CD8-positive, alpha-beta memory T cell (primary cell): ENCODE data around the gene PRRC2C. TPM values are rescaled to one million over a fixed set of nuclear protein-coding genes. Genes with fewer than 3 reads are reported as not detected.
"Not testable (repeated sequence)": the region's sequence is repeated elsewhere in the genome, so short reads cannot be mapped to it uniquely, and the experiment has no call there.

Experiments used
- CTCF ChIA-PET: fragments of 350-600 bp; sonication (Branson Sonifier 250); formaldehyde crosslinking; loops from one replicate; lab custom pipeline; 2021; ENCODE audit warnings: antibody characterized with exemption; lab: Charles Lee
- POLR2A ChIA-PET: fragments of 350-600 bp; sonication (Branson Sonifier 250); formaldehyde crosslinking; loops from one replicate; lab custom pipeline; 2021; ENCODE audit warnings: antibody characterized with exemption; lab: Charles Lee
- DNase-seq, 5 donors: peaks; one replicate each; pipeline versions ENCODE4 v3.0.0 to v3.0.0-alpha.2; 2020 to 2022; ENCODE audit warnings: mixed read lengths in 1 of 5
- H3K27ac ChIP-seq: one replicate; pipeline ENCODE4 v1.7.0; 2013; ENCODE audit warnings: low read depth, mild to moderate bottlenecking, low read length, moderate library complexity
- H3K27me3 ChIP-seq: 2 replicates; pipeline ENCODE4 v1.7.0; 2013; ENCODE audit warnings: low read length, mild to moderate bottlenecking; ENCODE audit not compliant: insufficient read depth, poor library complexity, severe bottlenecking
- H3K36me3 ChIP-seq: 2 replicates; pipeline ENCODE4 v1.7.0; 2013; ENCODE audit warnings: mild to moderate bottlenecking, low read length, moderate library complexity; ENCODE audit not compliant: insufficient read depth
- H3K4me1 ChIP-seq: 2 replicates; pipeline ENCODE4 v1.7.0; 2013; ENCODE audit warnings: mild to moderate bottlenecking, low read length, moderate library complexity; ENCODE audit not compliant: insufficient read depth
- H3K4me3 ChIP-seq: 2 replicates; pipeline ENCODE4 v1.7.0; 2013; ENCODE audit warnings: mild to moderate bottlenecking, low read length
- H3K9me3 ChIP-seq: 2 replicates; pipeline ENCODE4 v1.7.0; 2013; ENCODE audit warnings: mild to moderate bottlenecking, low read length
- H3K27ac Mint-ChIP-seq, 8 donors: one replicate each; pipeline ENCODE4 v1.8.0; 2020 to 2021; ENCODE audit warnings: mixed read lengths in 8 of 8, mild to moderate bottlenecking in 6 of 8, inconsistent platforms in 3 of 8, moderate library complexity in 3 of 8
- H3K27me3 Mint-ChIP-seq, 2 donors: one replicate each; pipeline ENCODE4 v1.8.0; 2020 to 2021; ENCODE audit warnings: mixed read lengths in 2 of 2, mild to moderate bottlenecking in 1 of 2, moderate library complexity in 1 of 2
- H3K36me3 Mint-ChIP-seq, 3 donors: one replicate each; pipeline ENCODE4 v1.8.0; 2020 to 2021; ENCODE audit warnings: mixed read lengths in 3 of 3, inconsistent platforms in 1 of 3, mild to moderate bottlenecking in 1 of 3
- H3K4me1 Mint-ChIP-seq, 3 donors: one replicate each; pipeline ENCODE4 v1.8.0; 2020 to 2021; ENCODE audit warnings: mixed read lengths in 3 of 3, inconsistent platforms in 1 of 3, mild to moderate bottlenecking in 1 of 3
- H3K4me3 Mint-ChIP-seq, 7 donors: one replicate each; pipeline ENCODE4 v1.8.0; 2020 to 2021; ENCODE audit warnings: mixed read lengths in 7 of 7, mild to moderate bottlenecking in 6 of 7, moderate library complexity in 4 of 7, inconsistent platforms in 2 of 7
- H3K9me3 Mint-ChIP-seq, 5 donors: one replicate each; pipeline ENCODE4 v1.8.0; 2020 to 2022; ENCODE audit warnings: mixed read lengths in 5 of 5, mild to moderate bottlenecking in 3 of 5, moderate library complexity in 2 of 5, inconsistent platforms in 1 of 5
- polyA plus RNA-seq: library from polyadenylated mRNA; unstranded; fragments of 300-500 nt; fragmentation: Illumina TruSeq; gene quantifications from one replicate; pipeline ENCODE4 v1.2.3, GENCODE V29; 2021
- total RNA-seq, 2 experiments: library from RNA; stranded (reverse); gene quantifications; one replicate each; pipeline ENCODE4 v1.2.3, GENCODE V29; 2021

PRRC2C gene
- total and polyA plus RNA-seq, 3 experiments from 2014 or later, result 106 to 275 (median 262) TPM

DNA sequence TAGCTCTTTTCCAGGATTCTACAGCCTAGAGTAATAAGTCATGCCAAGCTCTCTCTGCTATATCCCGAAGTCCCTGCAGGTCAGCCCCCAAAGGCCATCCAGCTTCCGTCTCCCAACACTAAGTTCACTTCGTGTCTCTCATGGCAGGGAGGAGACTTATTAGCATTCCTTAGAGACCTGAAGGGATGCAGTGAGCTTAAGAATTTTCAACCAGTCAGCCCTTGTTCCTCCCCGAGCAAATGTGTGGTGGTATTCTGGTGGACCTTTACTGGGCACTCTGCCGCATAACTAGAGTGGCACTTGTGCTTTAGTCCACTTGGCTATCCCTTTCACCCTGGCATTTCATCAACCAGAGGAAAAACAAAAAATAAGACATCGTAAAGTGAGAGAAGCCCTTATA lies 117.7 kb downstream of the PRRC2C start:
- H3K9me3 ChIP-seq, H3K4me1 Mint-ChIP-seq, H3K36me3 Mint-ChIP-seq, H3K4me1 ChIP-seq, DNase-seq, H3K27ac Mint-ChIP-seq, H3K4me3 ChIP-seq, POLR2A ChIA-PET, H3K27me3 ChIP-seq, H3K9me3 Mint-ChIP-seq, H3K27me3 Mint-ChIP-seq, H3K27ac ChIP-seq, H3K36me3 ChIP-seq, CTCF ChIA-PET, H3K4me3 Mint-ChIP-seq: not testable (repeated sequence)

DNA sequence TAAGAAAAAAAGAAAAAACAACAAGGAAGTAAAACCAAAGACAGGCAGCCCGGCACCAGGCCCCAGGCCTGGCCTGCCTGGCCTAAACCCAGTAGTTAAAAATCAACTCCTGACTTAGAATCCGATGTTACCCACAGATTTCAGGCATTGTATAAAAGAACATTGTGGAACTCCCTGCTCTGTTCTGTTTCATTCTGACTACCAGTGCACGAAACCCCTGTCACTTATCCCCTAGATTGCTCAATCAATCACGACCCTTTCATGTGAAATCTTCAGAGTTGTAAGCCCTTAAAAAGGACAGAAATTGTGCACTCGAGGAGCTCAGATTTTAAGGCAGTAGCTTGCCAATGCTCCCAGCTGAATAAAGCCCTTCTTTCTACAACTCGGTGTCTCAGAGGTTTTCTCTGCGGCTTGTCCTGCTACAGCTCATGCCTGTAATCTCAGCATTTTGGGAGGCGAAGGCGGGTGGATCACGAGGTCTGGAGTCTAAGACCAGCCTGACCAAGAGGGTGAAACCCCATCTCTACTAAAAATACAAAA lies 121.1 kb downstream of the PRRC2C start:
- CTCF ChIA-PET, result no interaction called here
- H3K36me3 ChIP-seq, result no peaks in the 10 kb centered on the region

DNA sequence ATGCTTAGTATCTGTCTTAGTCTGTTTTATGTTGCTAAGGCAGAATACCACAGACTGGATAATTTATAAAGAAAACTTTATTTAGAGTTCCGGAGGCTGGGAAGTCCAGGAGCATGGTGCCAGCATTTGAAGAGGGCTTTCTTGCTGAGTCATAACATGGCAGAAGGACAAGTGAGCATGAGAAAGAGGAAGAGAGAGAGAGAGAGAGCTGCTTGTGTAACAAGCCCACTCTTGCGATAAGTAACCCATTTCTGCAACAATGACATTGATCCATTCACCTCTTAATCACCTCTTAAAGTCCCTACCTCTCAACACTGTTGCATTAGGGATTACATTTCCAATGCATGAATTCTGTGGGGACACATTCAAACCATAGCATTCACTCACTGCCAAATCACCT lies 125.1 kb downstream of the PRRC2C start:
- no peak overlapping the region for H3K4me3 ChIP-seq
- H3K36me3 Mint-ChIP-seq, result no peaks in the 10 kb centered on the region
- H3K4me1 ChIP-seq, result no peaks in the 10 kb centered on the region
- H3K27ac ChIP-seq, result no peak overlapping the region
- CTCF ChIA-PET, result no interaction called here
- no peaks in the 10 kb centered on the region for H3K9me3 ChIP-seq
- no peak overlapping the region for H3K27ac Mint-ChIP-seq
- H3K9me3 Mint-ChIP-seq, result no peaks in the 10 kb centered on the region
- DNase-seq, result no peak
- no peaks in the 10 kb centered on the region for H3K4me1 Mint-ChIP-seq
- H3K27me3 ChIP-seq, result no peaks in the 10 kb centered on the region
- no peaks in the 10 kb centered on the region for H3K36me3 ChIP-seq
- H3K27me3 Mint-ChIP-seq, result no peaks in the 10 kb centered on the region
- H3K4me3 Mint-ChIP-seq, result no peak overlapping the region
- POLR2A ChIA-PET, result no interaction called here

More for the DNA sequence above, 121.1 kb downstream of the PRRC2C start:
- no peaks in the 10 kb centered on the region for H3K9me3 Mint-ChIP-seq
- no peaks in the 10 kb centered on the region for H3K27me3 ChIP-seq
- no peaks in the 10 kb centered on the region for H3K27me3 Mint-ChIP-seq
- H3K4me1 ChIP-seq, result no peaks in the 10 kb centered on the region
- peak overlapping the region in 1 of 8 donors; percentile 69 for H3K27ac Mint-ChIP-seq
- no peak overlapping the region for H3K27ac ChIP-seq
- H3K36me3 Mint-ChIP-seq, result no peaks in the 10 kb centered on the region
- H3K4me1 Mint-ChIP-seq, result no peaks in the 10 kb centered on the region
- no peak overlapping the region for H3K4me3 Mint-ChIP-seq
- no peaks in the 10 kb centered on the region for H3K9me3 ChIP-seq
- DNase-seq, result no peak
- POLR2A ChIA-PET, result no interaction called here
- H3K4me3 ChIP-seq, result no peak overlapping the region

DNA sequence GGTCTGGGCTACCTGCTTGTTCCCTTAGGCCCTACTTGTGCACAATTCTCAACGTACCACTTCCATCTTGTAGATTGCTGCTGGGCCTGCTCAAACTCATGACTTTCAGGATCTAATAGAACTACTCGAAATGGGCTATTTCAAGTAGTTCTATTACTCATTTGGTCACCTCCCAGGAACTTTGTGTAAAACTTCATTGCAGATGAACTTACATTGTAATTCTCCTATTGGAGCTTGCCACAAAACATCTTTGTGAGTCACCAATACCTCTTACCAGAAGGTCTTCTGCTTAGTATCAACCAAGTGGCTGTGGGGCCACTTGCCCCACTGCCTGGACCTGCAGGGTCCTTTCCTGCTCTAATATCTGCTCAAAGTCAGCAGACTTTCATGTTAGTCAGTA lies 126.0 kb downstream of the PRRC2C start:
- no peaks in the 10 kb centered on the region for H3K27me3 Mint-ChIP-seq
- no peak overlapping the region for H3K4me3 Mint-ChIP-seq
- POLR2A ChIA-PET, result no interaction called here
- H3K9me3 ChIP-seq, result no peaks in the 10 kb centered on the region
- no peaks in the 10 kb centered on the region for H3K9me3 Mint-ChIP-seq
- H3K36me3 Mint-ChIP-seq, result no peaks in the 10 kb centered on the region
- H3K4me1 Mint-ChIP-seq, result no peaks in the 10 kb centered on the region
- H3K4me3 ChIP-seq, result no peak overlapping the region
- H3K4me1 ChIP-seq, result no peaks in the 10 kb centered on the region
- H3K36me3 ChIP-seq, result no peaks in the 10 kb centered on the region
- CTCF ChIA-PET, result no interaction called here
- no peak for DNase-seq
- H3K27me3 ChIP-seq, result no peaks in the 10 kb centered on the region
- no peak overlapping the region for H3K27ac ChIP-seq
- no peak overlapping the region for H3K27ac Mint-ChIP-seq

DNA sequence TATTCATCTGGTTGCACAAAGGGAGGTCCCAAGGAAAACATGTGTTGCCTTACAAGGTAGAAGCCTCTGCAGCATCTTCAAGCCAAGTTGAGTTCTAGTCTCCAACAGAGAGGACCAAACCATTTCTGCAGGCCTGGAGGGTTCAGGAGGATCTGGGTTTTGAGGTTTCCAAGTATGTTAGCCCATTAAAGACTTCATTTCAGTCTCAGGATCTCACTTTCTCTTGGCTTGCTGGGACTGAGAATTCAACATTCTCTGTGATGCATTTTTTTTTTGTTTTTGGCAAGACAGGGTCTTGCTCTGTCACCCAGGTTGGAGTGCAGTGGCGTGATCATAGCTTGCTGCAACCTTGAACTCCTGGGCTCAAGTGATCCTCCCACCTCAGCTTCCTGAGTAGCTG lies 128.0 kb downstream of the PRRC2C start:
- H3K27me3 ChIP-seq, result no peaks in the 10 kb centered on the region
- peaks cover 0 to 1% of the 10 kb centered on the region in 2 donors for H3K27me3 Mint-ChIP-seq
- no peaks in the 10 kb centered on the region for H3K4me1 ChIP-seq
- H3K4me3 ChIP-seq, result no peak overlapping the region
- no peaks in the 10 kb centered on the region for H3K4me1 Mint-ChIP-seq
- H3K27ac ChIP-seq, result no peak overlapping the region
- CTCF ChIA-PET, result no interaction called here
- POLR2A ChIA-PET, result no interaction called here
- H3K9me3 ChIP-seq, result no peaks in the 10 kb centered on the region
- H3K36me3 Mint-ChIP-seq, result no peaks in the 10 kb centered on the region
- DNase-seq, result no peak
- no peak overlapping the region for H3K27ac Mint-ChIP-seq
- no peaks in the 10 kb centered on the region for H3K9me3 Mint-ChIP-seq
- no peak overlapping the region for H3K4me3 Mint-ChIP-seq
- no peaks in the 10 kb centered on the region for H3K36me3 ChIP-seq

DNA sequence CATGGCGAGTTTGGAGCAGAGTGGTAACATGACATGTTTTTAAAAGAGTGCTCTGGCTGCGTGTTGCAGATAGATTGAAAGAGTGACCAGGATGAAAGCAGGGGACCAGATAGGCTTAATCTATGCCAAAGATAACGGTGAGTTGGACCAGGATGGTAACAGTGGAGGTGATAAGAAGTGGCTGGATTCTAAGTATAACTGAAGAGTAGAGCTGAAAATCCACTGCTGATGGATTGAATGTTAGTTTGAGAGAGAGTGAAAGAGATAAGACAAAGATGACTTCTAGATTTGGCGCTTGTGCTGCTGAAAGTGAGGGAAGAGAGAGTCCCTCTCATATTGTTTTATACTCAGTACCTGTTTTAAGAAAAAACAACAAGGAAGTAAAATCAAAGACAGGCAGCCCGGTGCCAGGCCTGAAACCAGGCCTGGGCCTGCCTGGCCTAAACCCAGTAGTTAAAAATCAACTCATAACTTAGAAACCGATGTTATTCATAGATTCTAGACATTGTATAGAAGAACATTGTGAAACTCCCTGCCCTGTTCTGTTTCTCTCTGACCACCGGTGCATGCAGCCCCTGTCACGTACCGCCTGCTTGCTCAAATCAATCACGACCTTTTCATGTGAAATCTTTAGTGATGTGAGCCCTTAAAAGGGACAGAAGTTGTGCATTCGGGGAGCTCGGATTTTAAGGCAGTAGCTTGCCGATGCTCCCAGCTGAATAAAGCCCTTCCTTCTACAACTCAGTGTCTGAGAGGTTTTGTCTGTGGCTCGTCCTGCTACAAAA lies 130.0 kb downstream of the PRRC2C start:
- H3K36me3 ChIP-seq, H3K4me3 ChIP-seq, H3K27me3 ChIP-seq, H3K4me3 Mint-ChIP-seq, H3K27ac ChIP-seq, H3K27me3 Mint-ChIP-seq, H3K4me1 Mint-ChIP-seq, H3K27ac Mint-ChIP-seq, CTCF ChIA-PET, H3K9me3 Mint-ChIP-seq, H3K4me1 ChIP-seq, DNase-seq, H3K9me3 ChIP-seq, H3K36me3 Mint-ChIP-seq, POLR2A ChIA-PET: not testable (repeated sequence)

DNA sequence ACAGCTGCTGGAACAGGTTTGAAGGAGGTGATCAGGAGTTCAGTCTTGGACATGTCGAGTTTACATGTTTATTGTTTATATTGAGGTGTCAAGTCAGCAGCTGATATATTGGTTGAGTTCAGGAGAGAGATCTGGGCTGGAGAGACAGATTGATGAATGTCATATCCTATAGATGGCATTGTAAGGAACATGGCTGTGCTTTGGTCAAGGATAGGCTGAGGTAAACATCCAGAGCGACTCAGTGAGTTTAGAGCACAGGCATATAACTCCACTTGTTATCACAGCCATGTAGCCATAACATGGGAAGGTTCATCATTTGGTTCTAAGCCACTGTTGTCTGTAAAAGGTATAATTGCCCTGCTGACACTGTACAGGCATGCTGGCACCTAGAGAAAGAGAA lies 131.3 kb downstream of the PRRC2C start:
- H3K4me3 Mint-ChIP-seq, result no peak overlapping the region
- H3K27ac ChIP-seq, result no peak overlapping the region
- H3K4me3 ChIP-seq, result no peak overlapping the region
- H3K27ac Mint-ChIP-seq, result no peak overlapping the region
- no peaks in the 10 kb centered on the region for H3K36me3 ChIP-seq
- H3K36me3 Mint-ChIP-seq, result no peaks in the 10 kb centered on the region
- ChIA-PET CTCF (no interaction called here), POLR2A (no interaction called here)
- no peaks in the 10 kb centered on the region for H3K9me3 ChIP-seq
- no peaks in the 10 kb centered on the region for H3K9me3 Mint-ChIP-seq
- H3K4me1 Mint-ChIP-seq, result no peaks in the 10 kb centered on the region
- no peaks in the 10 kb centered on the region for H3K27me3 ChIP-seq
- H3K4me1 ChIP-seq, result no peaks in the 10 kb centered on the region
- DNase-seq, result no peak
- peaks cover 1 to 6% of the 10 kb centered on the region in 2 donors for H3K27me3 Mint-ChIP-seq

DNA sequence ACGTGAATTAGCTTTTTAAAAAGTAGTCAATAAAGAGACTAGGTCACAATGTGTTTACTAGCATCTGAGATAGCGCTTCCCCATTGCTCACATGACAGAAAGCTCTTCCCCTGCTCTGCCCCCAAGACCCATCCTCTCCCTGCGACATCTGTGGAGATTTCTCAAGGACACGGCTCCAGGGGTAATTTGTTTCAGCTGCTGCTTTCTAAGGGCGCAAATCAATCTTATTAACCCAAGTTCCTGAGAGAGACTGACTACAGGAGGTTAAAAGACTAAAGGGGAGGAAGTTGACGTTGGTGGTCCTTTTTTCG lies 136.8 kb downstream of the PRRC2C start, which contains the start of gene MYOCOS:
MYOCOS (plus strand) TSS at position 92 of the 311 bp plus-strand sequence. CDS start 1,641 bp downstream, outside the sequence.
- CTCF ChIA-PET, result no interaction called here
- H3K9me3 ChIP-seq, result no peaks in the 10 kb centered on the region

More for the DNA sequence above, 136.8 kb downstream of the PRRC2C start, which contains the start of gene MYOCOS:
- no peak within 1 kb of the TSS for H3K27ac Mint-ChIP-seq
- H3K4me3 Mint-ChIP-seq, result no peak within 1 kb of the TSS
- no peaks in the 10 kb centered on the region for H3K4me1 ChIP-seq
- H3K9me3 Mint-ChIP-seq, result no peaks in the 10 kb centered on the region
- no peaks in the 10 kb centered on the region for H3K36me3 Mint-ChIP-seq
- no peaks in the 10 kb centered on the region for H3K4me1 Mint-ChIP-seq
- peaks cover 1 to 21% of the 10 kb centered on the region in 2 donors for H3K27me3 Mint-ChIP-seq
- DNase-seq, result no peak
- no peaks in the 10 kb centered on the region for H3K36me3 ChIP-seq
- no peaks in the 10 kb centered on the region for H3K27me3 ChIP-seq
- no peak within 1 kb of the TSS for H3K4me3 ChIP-seq
- POLR2A ChIA-PET, result no interaction called here
- H3K27ac ChIP-seq, result no peak within 1 kb of the TSS
